GM19193 (cell line): Measurements from ENCODE around the gene LACRT.

Experiments
- POLR2A ChIP-seq: IDR thresholded peaks from 4 replicates; pipeline ENCODE4 v1.6.1; 2011; ENCODE audit not compliant: insufficient read depth, insufficient read length; ENCODE audit errors: extremely low read depth

Gene LACRT

DNA sequence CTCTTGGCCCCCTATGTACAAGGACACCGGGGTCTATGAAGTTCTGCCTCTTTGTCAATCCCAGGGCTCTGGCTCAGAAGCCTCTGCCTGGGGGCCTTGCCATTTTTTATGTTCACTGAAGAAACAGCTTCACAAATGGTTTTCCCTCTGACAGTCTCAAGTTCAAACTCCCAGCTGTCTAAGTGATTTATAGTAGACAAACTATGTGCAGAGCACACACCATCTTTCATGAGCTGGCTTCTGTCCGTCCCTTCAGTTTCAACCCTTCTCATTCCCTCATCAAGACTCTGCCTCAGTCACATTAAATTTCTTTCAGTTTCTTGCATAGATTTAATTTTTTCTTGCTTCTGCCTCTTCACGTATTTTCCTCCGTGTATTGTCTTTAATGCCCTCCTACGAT is 16.2 kb upstream of the LACRT start:
- TF ChIP-seq POLR2A, result no peak

DNA sequence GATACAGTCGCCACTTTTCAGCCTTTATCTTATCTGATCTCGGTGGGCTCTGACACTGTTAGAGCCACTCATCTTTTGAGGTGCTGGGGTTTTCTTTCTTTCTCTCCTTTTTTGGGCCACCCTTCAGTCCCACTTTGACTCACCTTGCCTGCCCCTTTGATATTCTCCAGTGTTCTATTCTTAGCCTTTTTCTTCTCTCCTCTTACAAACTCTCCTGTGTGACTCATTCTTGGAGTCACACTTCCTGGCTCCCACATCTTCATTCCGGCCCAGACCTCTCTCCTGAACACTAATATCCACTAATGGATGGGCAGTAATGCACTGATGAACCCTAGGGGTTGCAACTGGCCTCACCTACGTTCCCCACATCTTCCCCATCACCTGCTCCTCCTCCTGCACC is 15.7 kb upstream of the LACRT start:
- TF ChIP-seq POLR2A, result no peak

DNA sequence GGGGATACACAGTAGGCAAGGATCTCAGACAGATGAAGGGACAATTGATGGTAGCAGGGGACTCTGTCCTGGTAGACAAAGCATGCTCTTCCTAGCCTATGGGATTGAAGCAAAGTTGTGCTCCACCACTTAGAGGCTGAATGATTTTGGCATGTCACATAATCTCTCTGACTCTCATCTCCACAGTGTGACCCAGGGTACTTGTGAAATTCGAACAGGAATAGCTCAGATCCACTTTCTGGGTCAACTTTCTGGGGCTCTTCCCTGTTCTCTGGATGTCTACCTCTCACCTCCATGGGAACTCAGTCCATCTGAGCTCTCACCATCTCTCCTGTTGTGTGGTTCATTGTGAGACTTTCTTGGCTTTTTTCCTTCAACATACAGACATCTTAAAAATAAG is 15.1 kb upstream of the LACRT start:
- no peak for TF ChIP-seq POLR2A

DNA sequence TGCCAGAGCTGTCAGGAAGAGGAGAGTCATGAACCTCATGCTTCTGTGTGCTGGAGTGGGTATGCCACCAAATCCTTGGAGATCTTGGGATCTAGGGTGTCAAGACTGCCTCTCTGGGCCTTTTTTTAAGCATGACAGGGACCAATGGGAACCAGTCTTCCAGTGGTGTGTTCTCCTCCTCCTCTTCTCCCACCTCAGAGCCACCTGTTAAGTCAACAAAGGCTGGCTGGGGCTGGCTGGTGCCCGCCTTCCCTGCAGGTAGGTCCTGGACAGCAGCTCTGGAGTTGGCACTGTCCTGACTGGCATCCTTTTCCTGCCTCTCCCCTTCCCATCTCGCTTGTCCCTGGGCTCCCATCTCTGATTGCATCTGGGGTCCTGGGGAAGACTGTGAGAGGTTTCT is 13.6 kb upstream of the LACRT start, which contains the start of gene DCD:
TSS of gene DCD (minus strand) at position 101 of the 400 bp plus-strand sequence. CDS start at position 39, 62 bp downstream.
- no peak for TF ChIP-seq POLR2A

DNA sequence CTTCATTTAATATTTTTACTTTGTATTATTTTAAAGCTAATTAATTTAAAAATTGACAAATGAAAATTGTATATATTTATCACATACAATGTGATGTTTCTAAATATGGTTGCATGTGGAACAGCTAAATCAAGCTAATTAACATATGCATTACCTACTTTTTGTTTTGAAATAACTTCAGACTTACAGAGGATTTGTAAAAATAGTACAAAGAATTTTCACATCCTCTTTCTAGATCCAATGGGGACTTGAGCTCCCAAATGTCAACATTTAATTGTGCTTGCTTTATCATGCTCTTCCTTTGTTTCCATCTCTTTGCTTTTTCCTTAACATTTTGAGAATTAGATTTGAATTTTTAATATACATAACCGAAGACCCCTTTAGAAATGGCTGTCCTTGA is 6.9 kb upstream of the LACRT start:
- TF ChIP-seq POLR2A, result no peak

- no peak for TF ChIP-seq POLR2A
Observed at GRCh38 chr12:54641089-54641488, 6.4 kb upstream of the LACRT start.

- TF ChIP-seq POLR2A, result no peak
Observed at GRCh38 chr12:54631988-54632728, 2.5 kb downstream of the LACRT start.

DNA sequence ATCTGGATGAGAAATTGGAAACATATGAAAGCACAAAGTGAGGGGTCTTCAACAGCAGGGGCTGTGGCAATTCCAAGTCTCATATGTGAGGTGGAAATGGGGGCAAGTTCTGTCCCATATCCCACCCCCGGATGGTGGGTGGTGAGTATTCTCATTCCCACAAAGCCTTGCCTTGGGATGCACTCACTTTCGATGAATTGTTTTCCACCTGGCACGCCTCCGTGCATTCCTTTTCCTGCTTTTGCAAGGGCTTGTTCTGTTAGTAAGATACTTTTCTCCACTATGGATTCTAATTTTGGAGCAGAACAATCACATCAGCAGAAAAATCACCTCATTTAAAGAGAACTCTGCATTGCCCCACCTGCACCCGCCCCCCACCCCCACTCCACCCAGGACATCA is 3.1 kb downstream of the LACRT start:
- TF ChIP-seq POLR2A, result no peak

DNA sequence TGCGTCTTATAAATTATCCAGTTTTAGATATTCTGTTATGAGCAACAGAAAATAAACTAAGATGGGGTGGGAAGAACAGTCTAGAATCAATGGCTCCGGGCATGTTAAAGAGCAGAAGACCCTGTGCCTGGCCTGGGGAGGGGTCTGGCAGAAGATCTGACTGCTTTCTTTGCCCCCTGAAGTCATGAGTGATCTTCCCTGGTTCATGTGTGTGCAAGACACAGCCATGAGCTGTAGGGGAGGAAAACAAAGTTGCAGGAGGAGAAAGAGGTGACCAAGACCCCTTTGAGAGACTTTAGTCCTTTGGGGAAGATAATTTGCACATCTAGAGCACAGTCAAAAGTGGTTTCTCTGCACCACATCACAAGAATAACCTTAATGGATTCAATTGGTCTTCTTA is 4.8 kb downstream of the LACRT start:
- no peak for TF ChIP-seq POLR2A

GRCh38 chr12:54628186-54628846 is 6.4 kb downstream of the LACRT start:
- no peak for TF ChIP-seq POLR2A

GRCh38 chr12:54627304-54627703 is 7.4 kb downstream of the LACRT start:
- no peak for TF ChIP-seq POLR2A

- TF ChIP-seq POLR2A, result no peak
Observed at GRCh38 chr12:54625598-54625997, 9.1 kb downstream of the LACRT start.

DNA sequence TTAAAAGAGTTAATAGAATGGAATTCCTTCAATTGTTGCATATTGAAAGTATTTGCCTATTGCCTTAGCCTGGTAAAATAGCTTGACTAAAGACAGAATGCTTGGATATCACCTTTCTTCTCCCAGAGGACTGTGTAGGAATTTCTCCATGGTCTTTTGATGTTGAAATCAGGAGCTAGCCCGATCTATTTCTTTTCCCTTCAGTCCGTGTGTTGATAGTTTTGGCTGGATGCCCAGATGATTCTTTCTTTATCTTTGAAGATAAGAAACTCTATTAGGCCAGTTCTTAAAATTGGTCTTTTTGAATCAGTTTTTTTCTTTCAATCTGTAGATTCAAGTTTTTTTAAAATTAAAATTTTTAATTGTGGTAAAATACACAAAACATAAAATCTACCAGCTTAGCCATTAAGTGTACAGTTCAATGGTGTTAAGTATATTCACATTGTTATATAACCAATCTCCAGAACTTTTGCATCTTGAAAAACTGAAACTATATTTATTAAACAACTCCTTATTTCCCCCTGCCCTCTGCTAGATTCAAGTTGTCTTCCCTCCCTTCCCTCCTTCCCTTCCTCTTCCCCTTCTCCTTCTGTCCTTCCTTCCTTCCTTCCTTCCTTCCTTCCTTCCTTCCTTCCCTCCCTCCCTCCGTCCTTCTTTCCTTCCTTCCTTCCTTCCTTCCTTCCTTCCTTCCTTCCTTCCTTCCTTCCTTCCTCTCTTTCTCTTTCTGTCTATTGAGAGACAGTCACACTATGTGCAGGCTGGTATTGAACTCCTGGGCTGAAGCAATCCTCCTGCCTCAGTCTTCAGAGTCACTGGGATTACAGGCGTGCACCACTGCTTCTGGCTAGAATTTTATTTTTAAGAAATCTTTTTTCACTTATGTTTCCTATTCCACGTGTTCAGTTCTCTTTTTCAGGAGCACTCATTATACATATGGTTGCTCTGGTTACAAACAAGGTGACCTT is 10.1 kb downstream of the LACRT start:
- no peak for TF ChIP-seq POLR2A

DNA sequence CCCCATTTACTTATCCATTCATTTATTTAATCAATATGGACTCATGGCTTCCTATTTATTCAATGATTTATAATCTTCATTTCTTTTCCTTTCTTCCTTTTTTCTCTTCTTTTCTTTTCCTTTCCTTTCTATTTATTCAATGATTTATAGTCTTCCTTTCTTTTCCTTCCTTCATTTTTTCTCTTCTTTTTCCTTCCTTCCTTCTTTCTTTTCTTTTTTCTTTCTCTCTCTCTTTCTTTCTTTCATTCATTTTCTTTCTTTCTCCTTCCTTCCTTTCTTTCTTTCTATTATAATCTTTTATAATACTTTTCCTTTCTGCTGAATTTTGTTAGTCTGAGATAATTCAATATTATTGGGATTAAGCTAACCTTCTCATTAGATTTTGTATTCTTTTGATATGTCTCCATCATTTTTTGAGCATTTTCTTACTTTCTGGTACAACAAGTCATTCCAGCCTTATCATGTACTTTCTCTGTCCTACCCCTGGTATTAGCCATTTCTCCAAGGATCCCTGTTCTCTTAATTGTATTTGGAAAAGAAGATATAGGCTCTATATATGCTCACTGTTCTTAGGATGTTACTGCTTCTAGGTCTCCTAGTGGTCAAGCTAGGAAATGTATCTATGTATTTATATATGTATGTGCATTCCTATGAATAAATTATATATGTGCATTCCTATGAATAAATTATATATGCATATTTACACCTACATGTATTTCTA is 12.1 kb downstream of the LACRT start:
- TF ChIP-seq POLR2A, result no peak
